ENCODE measurements around the gene HSPB6.

DNA sequence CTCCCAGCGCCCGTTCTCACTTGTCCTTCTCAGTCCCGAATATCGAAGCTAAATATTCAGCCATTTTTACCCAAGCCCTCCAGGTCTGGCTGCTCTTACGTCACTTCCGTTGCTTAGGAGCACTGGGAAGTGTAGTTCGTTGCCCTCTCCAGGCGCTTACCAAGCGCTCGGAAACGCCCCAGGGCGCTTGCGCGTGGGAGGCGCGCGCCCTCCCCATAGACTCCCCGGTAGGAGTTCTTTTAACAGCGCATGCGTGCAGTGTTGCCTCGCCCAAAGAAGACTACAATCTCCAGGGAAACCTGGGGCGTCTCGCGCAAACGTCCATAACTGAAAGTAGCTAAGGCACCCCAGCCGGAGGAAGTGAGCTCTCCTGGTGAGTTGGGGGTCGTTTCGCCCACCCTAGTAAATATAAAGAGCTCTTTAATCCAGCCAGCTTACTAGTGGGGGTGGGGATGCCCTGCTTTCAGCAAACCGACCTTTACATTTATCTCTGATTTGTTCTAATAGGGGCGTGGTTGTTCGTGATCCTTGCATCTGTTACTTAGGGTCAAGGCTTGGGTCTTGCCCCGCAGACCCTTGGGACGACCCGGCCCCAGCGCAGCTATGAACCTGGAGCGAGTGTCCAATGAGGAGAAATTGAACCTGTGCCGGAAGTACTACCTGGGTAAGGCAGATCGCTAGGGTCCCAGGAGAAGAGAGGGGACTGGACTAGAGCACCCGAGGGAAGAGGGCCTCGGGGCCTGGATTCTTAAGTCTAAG, 11.3 kb downstream of the HSPB6 start, which contains the start of the genes PSENEN and U2AF1L4:
- TF ChIP-seq, protein P1, sequence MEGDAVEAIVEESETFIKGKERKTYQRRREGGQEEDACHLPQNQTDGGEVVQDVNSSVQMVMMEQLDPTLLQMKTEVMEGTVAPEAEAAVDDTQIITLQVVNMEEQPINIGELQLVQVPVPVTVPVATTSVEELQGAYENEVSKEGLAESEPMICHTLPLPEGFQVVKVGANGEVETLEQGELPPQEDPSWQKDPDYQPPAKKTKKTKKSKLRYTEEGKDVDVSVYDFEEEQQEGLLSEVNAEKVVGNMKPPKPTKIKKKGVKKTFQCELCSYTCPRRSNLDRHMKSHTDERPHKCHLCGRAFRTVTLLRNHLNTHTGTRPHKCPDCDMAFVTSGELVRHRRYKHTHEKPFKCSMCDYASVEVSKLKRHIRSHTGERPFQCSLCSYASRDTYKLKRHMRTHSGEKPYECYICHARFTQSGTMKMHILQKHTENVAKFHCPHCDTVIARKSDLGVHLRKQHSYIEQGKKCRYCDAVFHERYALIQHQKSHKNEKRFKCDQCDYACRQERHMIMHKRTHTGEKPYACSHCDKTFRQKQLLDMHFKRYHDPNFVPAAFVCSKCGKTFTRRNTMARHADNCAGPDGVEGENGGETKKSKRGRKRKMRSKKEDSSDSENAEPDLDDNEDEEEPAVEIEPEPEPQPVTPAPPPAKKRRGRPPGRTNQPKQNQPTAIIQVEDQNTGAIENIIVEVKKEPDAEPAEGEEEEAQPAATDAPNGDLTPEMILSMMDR (IDR thresholded peaks at IDR 0.05): no peak
- peak in 2 of 4 donors; percentile 39 to 45 for TF ChIP-seq POLR2A (IDR thresholded peaks at IDR 0.05)

Data from esophagus squamous epithelium (tissue), 4 donors.